ENCODE data around the gene ADSL. TPM values are rescaled to one million over a fixed set of nuclear protein-coding genes. Genes with fewer than 3 reads are reported as not detected.
"Not testable (repeated sequence)": the region's sequence is repeated elsewhere in the genome, so short reads cannot be mapped to it uniquely, and the experiment has no call there.

Gene ADSL
- total RNA-seq, 1 donor from 2014 or later, result 41.0 TPM

DNA sequence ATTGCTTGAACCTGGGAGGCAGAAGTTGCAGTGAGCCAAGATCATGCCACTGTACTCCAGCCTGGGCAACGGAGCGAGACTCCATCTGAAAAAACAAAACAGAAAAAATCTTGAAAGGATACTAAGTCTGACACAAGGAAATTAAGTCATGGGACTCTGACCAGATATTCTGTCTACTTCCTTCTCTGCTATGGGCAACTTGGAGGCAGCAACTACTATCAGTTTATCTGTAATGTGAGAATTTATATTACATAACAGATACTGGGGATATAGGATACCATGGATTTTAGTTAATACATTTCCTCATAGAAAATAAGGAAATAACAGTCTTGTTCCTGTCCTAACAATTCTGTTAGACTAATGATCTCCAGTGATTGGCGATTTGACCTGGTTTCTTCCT is 22.5 kb downstream of the ADSL start:
- Histone ChIP-seq H3K36me3 (peaks cover 0 to 31% of the 10 kb centered on the region in 2 donors), H3K4me3 (no peak overlapping the region), H3K9me3 (no peaks in the 10 kb centered on the region), H3K27ac (no peak overlapping the region), H3K27me3 (no peaks in the 10 kb centered on the region), H3K4me1 (peaks cover 14% of the 10 kb centered on the region)
- intact Hi-C loops (cut with DNase I), result no loop called here
- no peak for DNase-seq (ENCODE audit: extremely low spot score in 2 of 2)
- TF ChIP-seq POLR2AphosphoS5 (IDR thresholded peaks at IDR 0.05; ENCODE audit: insufficient read depth in 1 of 2, low read depth in 1 of 2) (no peak), POLR2A (IDR thresholded peaks at IDR 0.05) (no peak)
- TF ChIP-seq, protein P1, sequence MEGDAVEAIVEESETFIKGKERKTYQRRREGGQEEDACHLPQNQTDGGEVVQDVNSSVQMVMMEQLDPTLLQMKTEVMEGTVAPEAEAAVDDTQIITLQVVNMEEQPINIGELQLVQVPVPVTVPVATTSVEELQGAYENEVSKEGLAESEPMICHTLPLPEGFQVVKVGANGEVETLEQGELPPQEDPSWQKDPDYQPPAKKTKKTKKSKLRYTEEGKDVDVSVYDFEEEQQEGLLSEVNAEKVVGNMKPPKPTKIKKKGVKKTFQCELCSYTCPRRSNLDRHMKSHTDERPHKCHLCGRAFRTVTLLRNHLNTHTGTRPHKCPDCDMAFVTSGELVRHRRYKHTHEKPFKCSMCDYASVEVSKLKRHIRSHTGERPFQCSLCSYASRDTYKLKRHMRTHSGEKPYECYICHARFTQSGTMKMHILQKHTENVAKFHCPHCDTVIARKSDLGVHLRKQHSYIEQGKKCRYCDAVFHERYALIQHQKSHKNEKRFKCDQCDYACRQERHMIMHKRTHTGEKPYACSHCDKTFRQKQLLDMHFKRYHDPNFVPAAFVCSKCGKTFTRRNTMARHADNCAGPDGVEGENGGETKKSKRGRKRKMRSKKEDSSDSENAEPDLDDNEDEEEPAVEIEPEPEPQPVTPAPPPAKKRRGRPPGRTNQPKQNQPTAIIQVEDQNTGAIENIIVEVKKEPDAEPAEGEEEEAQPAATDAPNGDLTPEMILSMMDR (IDR thresholded peaks at IDR 0.05), result no peak

DNA sequence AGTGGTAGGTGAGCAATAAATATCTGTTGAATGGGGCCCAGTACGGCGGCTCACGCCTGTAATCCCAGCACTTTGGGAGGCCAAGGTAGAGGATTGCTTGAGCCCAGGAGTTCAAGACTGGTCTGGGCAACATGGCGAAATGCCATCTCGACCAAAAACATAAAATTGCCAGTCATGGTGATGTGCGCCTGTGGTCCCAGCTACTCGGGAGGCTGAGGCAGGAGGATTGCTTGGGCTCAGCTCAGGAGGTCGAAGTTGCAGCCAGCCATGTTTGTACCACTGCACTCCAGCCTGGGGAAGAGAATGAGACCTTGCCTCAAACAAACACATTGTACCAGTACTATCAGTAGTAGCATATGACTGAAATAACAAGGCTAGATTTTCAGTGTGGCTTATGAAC is 28.3 kb downstream of the ADSL start:
- H3K27me3 ChIP-seq, result no peaks in the 10 kb centered on the region
- intact Hi-C loops (cut with DNase I), result no loop called here
- no peaks in the 10 kb centered on the region for H3K9me3 ChIP-seq
- peaks cover 14% of the 10 kb centered on the region for H3K4me1 ChIP-seq
- no peak for DNase-seq (ENCODE audit: extremely low spot score in 2 of 2)
- H3K36me3 ChIP-seq, result no peaks in the 10 kb centered on the region
- no peak overlapping the region for H3K4me3 ChIP-seq
- TF ChIP-seq, protein P1 (IDR thresholded peaks at IDR 0.05), result no peak
- TF ChIP-seq POLR2A (IDR thresholded peaks at IDR 0.05) (no peak), POLR2AphosphoS5 (IDR thresholded peaks at IDR 0.05; ENCODE audit: insufficient read depth in 1 of 2, low read depth in 1 of 2) (no peak)
- H3K27ac ChIP-seq, result no peak overlapping the region

DNA sequence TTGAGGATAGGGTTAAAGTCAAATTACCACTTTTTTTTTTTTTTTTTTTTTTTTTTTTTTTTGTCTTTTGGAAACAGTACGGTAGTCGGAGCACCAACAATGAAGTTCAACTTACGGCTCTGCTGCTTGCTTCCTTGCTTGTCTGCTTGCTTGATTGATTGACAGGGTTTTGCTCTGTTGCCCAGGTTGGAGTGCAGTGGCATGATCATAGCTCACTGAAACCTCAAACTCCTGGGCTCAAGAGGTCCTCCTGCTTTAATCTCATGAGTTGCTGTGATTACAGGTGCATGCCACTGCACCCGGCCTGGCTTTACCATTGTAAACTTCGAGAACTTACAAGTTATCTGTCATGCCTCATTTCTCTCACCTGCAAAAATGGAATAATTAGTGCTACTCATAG is 29.8 kb downstream of the ADSL start:
- H3K36me3 ChIP-seq, result no peaks in the 10 kb centered on the region
- no peaks in the 10 kb centered on the region for H3K9me3 ChIP-seq
- intact Hi-C loops (cut with DNase I), result no loop called here
- DNase-seq (ENCODE audit: extremely low spot score in 2 of 2), result no peak
- H3K27me3 ChIP-seq, result no peaks in the 10 kb centered on the region
- TF ChIP-seq POLR2AphosphoS5 (IDR thresholded peaks at IDR 0.05; ENCODE audit: insufficient read depth in 1 of 2, low read depth in 1 of 2), result no peak
- TF ChIP-seq, protein P1 (IDR thresholded peaks at IDR 0.05), result no peak
- no peak for TF ChIP-seq POLR2A (IDR thresholded peaks at IDR 0.05)
- H3K4me3 ChIP-seq, result no peak overlapping the region
- H3K27ac ChIP-seq, result no peak overlapping the region
- H3K4me1 ChIP-seq, result peaks cover 14% of the 10 kb centered on the region

- Histone ChIP-seq H3K4me1 (peaks cover under 1% of the 10 kb centered on the region), H3K27ac (no peak overlapping the region), H3K36me3 (no peaks in the 10 kb centered on the region), H3K9me3 (no peaks in the 10 kb centered on the region), H3K4me3 (no peak overlapping the region), H3K27me3 (no peaks in the 10 kb centered on the region)
- TF ChIP-seq, protein P1 (IDR thresholded peaks at IDR 0.05), result no peak
- no peak for TF ChIP-seq POLR2A (IDR thresholded peaks at IDR 0.05)
- TF ChIP-seq POLR2AphosphoS5 (IDR thresholded peaks at IDR 0.05; ENCODE audit: insufficient read depth in 1 of 2, low read depth in 1 of 2), result no peak
- intact Hi-C loops (cut with DNase I), result no loop called here
- DNase-seq (ENCODE audit: extremely low spot score in 2 of 2), result no peak
Observed at GRCh38 chr22:40377931-40378330, 31.6 kb downstream of the ADSL start.

DNA sequence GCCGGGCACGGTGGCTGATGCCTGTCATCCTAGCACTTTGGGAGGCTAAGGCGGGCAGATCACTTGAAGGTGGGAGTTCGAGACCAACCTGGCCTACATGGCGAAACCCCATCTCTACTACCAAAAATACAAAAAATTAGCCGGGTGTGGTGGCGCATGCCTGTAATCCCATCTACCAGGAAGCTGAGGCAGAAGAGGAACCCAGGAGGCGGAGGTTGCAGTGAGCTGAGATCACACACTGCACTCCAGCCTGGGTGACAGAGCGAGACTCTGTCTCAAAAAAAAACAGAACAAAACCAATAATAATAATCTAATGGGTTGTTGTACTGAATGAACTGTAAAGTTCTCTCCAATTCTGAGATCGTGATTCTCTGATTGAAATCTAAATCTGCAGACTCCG is 32.1 kb downstream of the ADSL start:
- intact Hi-C loops (cut with DNase I); H3K4me3 ChIP-seq; H3K27ac ChIP-seq; DNase-seq (ENCODE audit: extremely low spot score in 2 of 2); H3K9me3 ChIP-seq; H3K36me3 ChIP-seq; H3K4me1 ChIP-seq; H3K27me3 ChIP-seq: not testable (repeated sequence)

- intact Hi-C loops (cut with DNase I), result no loop called here
- no peaks in the 10 kb centered on the region for H3K9me3 ChIP-seq
- DNase-seq (ENCODE audit: extremely low spot score in 2 of 2), result no peak
- no peaks in the 10 kb centered on the region for H3K27me3 ChIP-seq
- no peaks in the 10 kb centered on the region for H3K36me3 ChIP-seq
- peaks cover 6% of the 10 kb centered on the region for H3K4me1 ChIP-seq
- H3K4me3 ChIP-seq, result no peak overlapping the region
- no peak for TF ChIP-seq POLR2AphosphoS5 (IDR thresholded peaks at IDR 0.05; ENCODE audit: insufficient read depth in 1 of 2, low read depth in 1 of 2)
- TF ChIP-seq POLR2A (IDR thresholded peaks at IDR 0.05), result no peak
- TF ChIP-seq, protein P1 (IDR thresholded peaks at IDR 0.05), result no peak
- no peak overlapping the region for H3K27ac ChIP-seq
Observed at GRCh38 chr22:40381461-40381860, 35.2 kb downstream of the ADSL start.
